C4-2B (cell line): ENCODE measurements around the gene ANKMY1.

Source experiments
- ZFX ChIP-seq: fragments of 450-650 bp; IDR thresholded peaks from 2 replicates; pipeline ENCODE4 v1.6.1; 2017
- TF ChIP-seq, protein P1 (sequence below): fragments of 450-650 bp; conservative IDR thresholded peaks from 2 replicates; pipeline ENCODE4 v1.5.1; 2017; ENCODE audit warnings: mild to moderate bottlenecking

DNA sequence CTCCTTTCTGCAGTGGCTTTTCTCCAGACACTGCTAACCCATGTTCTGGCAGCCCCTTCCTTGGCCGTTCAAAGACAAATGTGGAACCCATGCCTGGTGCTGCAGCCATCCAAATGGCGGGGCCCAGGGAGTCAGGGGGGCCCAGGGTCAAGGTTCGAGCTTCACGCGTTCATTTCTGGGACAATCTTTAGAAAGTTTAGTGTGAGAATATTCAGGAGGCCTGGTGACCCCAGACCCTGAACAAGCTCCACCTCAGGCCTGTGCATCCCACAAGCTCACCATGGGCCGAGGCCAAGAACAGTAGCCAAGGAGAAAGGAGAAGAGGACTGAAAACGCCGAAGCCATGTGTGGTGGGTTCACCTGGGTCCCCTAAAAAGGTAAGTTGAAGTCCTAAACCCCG is 54.4 kb downstream of the ANKMY1 start:
- TF ChIP-seq, protein P1, sequence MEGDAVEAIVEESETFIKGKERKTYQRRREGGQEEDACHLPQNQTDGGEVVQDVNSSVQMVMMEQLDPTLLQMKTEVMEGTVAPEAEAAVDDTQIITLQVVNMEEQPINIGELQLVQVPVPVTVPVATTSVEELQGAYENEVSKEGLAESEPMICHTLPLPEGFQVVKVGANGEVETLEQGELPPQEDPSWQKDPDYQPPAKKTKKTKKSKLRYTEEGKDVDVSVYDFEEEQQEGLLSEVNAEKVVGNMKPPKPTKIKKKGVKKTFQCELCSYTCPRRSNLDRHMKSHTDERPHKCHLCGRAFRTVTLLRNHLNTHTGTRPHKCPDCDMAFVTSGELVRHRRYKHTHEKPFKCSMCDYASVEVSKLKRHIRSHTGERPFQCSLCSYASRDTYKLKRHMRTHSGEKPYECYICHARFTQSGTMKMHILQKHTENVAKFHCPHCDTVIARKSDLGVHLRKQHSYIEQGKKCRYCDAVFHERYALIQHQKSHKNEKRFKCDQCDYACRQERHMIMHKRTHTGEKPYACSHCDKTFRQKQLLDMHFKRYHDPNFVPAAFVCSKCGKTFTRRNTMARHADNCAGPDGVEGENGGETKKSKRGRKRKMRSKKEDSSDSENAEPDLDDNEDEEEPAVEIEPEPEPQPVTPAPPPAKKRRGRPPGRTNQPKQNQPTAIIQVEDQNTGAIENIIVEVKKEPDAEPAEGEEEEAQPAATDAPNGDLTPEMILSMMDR: no peak
- no peak for TF ChIP-seq ZFX
